ENCODE results near the gene DDX25.

DNA sequence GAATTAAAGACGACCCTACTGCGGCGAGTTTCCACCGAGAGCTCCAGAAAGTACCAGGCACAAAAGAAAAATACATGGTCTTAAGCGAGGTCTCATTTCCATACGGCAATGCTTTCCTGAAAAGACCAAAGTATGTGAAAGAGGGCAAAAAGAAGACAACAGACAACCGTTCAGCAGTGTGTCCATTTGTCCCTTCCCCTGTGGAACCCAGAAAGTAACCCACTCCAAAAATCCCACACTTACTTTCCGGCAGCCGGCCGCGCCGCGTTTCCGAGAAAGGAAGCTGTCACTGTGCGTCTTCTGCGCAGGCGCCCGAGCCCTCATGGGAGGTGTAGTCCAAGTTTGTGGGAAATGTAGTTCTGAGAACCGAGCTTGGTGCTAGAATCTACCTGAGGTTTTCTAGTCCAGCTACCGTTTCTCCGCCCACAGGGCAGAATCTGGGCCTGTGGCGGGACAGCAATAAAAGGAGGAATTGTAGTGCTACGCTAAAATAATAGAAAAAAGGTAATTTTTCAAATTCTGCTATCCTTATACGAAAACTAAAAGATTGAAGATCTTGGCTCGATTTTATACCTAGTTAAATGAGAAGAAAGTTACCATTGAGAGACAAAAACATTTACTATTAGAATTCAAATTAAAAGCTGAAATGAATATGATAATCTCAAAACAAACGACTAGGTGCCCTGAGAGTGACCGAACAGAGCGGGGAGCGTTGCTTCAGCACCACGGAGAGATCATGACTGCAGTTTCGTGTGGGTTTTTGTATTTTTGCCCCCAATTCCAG, 1.2 kb upstream of the DDX25 start, which contains the start of gene PUS3:
- no peak for TF ChIP-seq EP300 (IDR thresholded peaks at IDR 0.05; ENCODE audit: borderline replicate concordance)
- TF ChIP-seq TEAD4 (IDR thresholded peaks at IDR 0.05), result no peak
- TF ChIP-seq CREB1 (IDR thresholded peaks at IDR 0.05; ENCODE audit: low read depth), result peak; percentile 76
- TF ChIP-seq YY1 (IDR thresholded peaks at IDR 0.05; ENCODE audit: low read depth), result 0 out of 2 replicates have a peak, but pooled peaks have one; percentile 41

Data from Ishikawa (cell line).